Measurements from ENCODE around the gene MARCKSL1. TPM values are rescaled to one million over a fixed set of nuclear protein-coding genes. Genes with fewer than 3 reads are reported as not detected.

Gene MARCKSL1
- polyA plus RNA-seq, 1 donor (not counting 4 experiments of a cell fraction or from before 2014, with no cell fraction given): 8.5 TPM

DNA sequence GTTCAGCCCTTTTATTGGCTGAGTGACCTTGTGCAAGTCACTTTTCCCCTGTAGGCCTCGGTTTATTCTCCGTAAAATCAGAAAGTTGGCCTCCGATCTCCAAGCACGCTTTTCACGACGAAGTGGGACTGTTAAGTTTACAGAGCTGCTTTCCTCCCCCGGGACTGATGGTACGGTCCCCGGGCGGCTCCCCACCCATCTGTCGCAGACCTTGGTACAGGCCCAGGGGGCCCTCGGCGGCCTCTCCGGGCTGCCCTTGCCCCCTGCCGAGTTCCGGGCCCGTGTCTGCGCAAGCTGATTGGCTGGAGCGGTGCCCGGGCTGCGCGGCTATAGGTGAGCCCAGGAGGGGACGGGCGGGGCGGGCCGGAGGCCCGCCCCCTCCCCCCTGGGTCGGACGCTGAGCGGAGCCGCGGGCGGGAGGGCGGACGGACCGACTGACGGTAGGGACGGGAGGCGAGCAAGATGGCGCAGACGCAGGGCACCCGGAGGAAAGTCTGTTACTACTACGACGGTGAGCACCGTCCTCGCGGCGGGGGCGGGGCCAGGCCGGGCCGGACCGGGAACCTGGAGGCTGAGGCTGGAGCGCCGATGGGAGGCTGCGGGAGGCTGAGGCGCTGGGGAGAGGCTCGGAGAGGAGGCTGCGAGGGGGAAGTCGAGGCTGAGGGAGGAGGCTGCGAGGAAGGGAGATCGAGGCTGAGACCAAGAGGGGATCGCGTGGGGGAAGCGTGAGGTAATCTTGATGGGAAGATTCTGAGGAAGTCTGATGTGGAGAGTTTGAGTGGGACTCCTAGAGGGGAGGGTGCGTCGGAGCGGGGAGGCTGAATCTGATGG, 44.1 kb downstream of the MARCKSL1 start, which contains the start of gene HDAC1:
Gene HDAC1, plus strand, starts transcription at position 376 of the 831 bp plus-strand sequence. Its CDS starts 87 bp downstream, at position 463.
- no peak for FAIRE-seq
- peak within 1 kb of the TSS; percentile 94 for H3K4me2 ChIP-seq (ENCODE audit: control insufficient read depth, extremely low read depth, insufficient read depth, low read depth, low read length)

DNA sequence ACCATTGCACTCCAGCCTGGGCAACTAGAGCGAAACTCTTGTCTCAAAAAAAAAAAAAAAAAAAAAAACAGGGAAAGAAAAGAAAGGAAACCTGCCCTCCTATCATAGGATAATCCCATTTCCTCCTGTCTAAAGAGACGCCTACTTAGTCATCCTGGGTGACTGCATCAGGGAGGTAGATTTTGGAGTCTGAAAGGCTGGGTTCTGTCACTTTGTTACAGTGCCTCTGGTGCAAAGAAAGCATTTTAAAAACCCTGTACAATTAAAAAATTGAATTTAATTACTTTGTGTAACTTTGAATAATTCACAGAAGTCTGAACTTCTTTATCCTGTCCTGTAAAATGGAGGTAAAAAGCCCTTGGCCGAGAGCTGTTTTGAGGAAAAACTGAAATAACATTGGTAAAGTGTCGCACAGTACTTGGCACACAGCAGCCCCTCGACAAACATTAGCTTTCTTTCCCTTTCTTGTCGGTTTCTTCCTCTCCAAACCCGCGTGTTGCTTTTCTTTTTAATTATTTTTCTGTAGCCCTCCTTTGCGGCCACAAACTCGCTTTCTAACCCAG, 44.8 kb downstream of the MARCKSL1 start:
- Histone ChIP-seq H3K9me3 (ENCODE audit: control insufficient read depth, low read depth, low read length) (no peaks in the 10 kb centered on the region), H3K27ac (ENCODE audit: control insufficient read depth, insufficient read depth, low read length) (peak overlapping the region; percentile 93), H2AFZ (ENCODE audit: control insufficient read depth, low read length) (peak overlapping the region; percentile 96), H3K9me1 (ENCODE audit: control insufficient read depth, extremely low read depth, insufficient read depth, low read length) (no peaks in the 10 kb centered on the region), H3K9ac (ENCODE audit: control insufficient read depth, extremely low read depth, insufficient read depth, low read length) (peak overlapping the region; percentile 92), H3K4me2 (ENCODE audit: control insufficient read depth, extremely low read depth, insufficient read depth, low read depth, low read length) (peak overlapping the region; percentile 88), H3K27me3 (ENCODE audit: control insufficient read depth, extremely low read depth, insufficient read depth, low read length) (no peaks in the 10 kb centered on the region), H3K4me1 (ENCODE audit: control insufficient read depth, extremely low read depth, insufficient read depth, low read length) (peaks cover 13% of the 10 kb centered on the region), H4K20me1 (ENCODE audit: control insufficient read depth, extremely low read depth, insufficient read depth, low read length) (no peaks in the 10 kb centered on the region), H3K36me3 (ENCODE audit: control insufficient read depth in 2 of 2, extremely low read depth in 1 of 2, insufficient read depth in 2 of 2, low read length in 2 of 2) (no peaks in the 10 kb centered on the region), H3K4me3 (ENCODE audit: control insufficient read depth in 2 of 3, extremely low read depth in 1 of 3, insufficient read depth in 2 of 3, low read depth in 1 of 3, low read length in 3 of 3) (peak overlapping the region; percentile 81 to 92 (median 85)), H3K79me2 (ENCODE audit: control insufficient read depth, insufficient read depth, low read length) (peaks cover 36% of the 10 kb centered on the region)
- DNase-seq (ENCODE audit: low read depth, low spot score) (peak; percentile 35), FAIRE-seq (peak; percentile 67)
- dilution Hi-C loops (cut with MboI; ENCODE audit: extremely low pct_ligation_motif_present, low sequenced_read_pairs): no loop called here
- TF ChIP-seq, protein P1, sequence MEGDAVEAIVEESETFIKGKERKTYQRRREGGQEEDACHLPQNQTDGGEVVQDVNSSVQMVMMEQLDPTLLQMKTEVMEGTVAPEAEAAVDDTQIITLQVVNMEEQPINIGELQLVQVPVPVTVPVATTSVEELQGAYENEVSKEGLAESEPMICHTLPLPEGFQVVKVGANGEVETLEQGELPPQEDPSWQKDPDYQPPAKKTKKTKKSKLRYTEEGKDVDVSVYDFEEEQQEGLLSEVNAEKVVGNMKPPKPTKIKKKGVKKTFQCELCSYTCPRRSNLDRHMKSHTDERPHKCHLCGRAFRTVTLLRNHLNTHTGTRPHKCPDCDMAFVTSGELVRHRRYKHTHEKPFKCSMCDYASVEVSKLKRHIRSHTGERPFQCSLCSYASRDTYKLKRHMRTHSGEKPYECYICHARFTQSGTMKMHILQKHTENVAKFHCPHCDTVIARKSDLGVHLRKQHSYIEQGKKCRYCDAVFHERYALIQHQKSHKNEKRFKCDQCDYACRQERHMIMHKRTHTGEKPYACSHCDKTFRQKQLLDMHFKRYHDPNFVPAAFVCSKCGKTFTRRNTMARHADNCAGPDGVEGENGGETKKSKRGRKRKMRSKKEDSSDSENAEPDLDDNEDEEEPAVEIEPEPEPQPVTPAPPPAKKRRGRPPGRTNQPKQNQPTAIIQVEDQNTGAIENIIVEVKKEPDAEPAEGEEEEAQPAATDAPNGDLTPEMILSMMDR (optimal IDR thresholded peaks at IDR 0.05 in 1 of 3, IDR thresholded peaks at IDR 0.05 in 1 of 3, conservative IDR thresholded peaks at IDR 0.05 in 1 of 3; ENCODE audit: extremely low read depth in 1 of 3, insufficient read depth in 2 of 3, low read length in 3 of 3): no peak
- no peak for TF ChIP-seq EZH2 (IDR thresholded peaks at IDR 0.05; ENCODE audit: low read length)

More for the DNA sequence above, 44.1 kb downstream of the MARCKSL1 start, which contains the start of gene HDAC1:
- Histone ChIP-seq H3K36me3 (ENCODE audit: control insufficient read depth in 2 of 2, extremely low read depth in 1 of 2, insufficient read depth in 2 of 2, low read length in 2 of 2) (no peaks in the 10 kb centered on the region), H3K9me3 (ENCODE audit: control insufficient read depth, low read depth, low read length) (no peaks in the 10 kb centered on the region), H3K4me1 (ENCODE audit: control insufficient read depth, extremely low read depth, insufficient read depth, low read length) (peaks cover 13% of the 10 kb centered on the region), H2AFZ (ENCODE audit: control insufficient read depth, low read length) (peak within 1 kb of the TSS; percentile 96), H3K27me3 (ENCODE audit: control insufficient read depth, extremely low read depth, insufficient read depth, low read length) (no peaks in the 10 kb centered on the region), H3K4me3 (ENCODE audit: control insufficient read depth in 2 of 3, extremely low read depth in 1 of 3, insufficient read depth in 2 of 3, low read depth in 1 of 3, low read length in 3 of 3) (peak within 1 kb of the TSS; percentile 81 to 92 (median 85)), H3K9ac (ENCODE audit: control insufficient read depth, extremely low read depth, insufficient read depth, low read length) (peak within 1 kb of the TSS; percentile 92), H3K27ac (ENCODE audit: control insufficient read depth, insufficient read depth, low read length) (peak within 1 kb of the TSS; percentile 93), H3K79me2 (ENCODE audit: control insufficient read depth, insufficient read depth, low read length) (peaks cover 43% of the 10 kb centered on the region), H3K9me1 (ENCODE audit: control insufficient read depth, extremely low read depth, insufficient read depth, low read length) (no peaks in the 10 kb centered on the region), H4K20me1 (ENCODE audit: control insufficient read depth, extremely low read depth, insufficient read depth, low read length) (no peaks in the 10 kb centered on the region)
- peak; percentile 77 for DNase-seq (ENCODE audit: low read depth, low spot score)
- dilution Hi-C loops (cut with MboI; ENCODE audit: extremely low pct_ligation_motif_present, low sequenced_read_pairs): no loop called here
- no peak for TF ChIP-seq EZH2 (IDR thresholded peaks at IDR 0.05; ENCODE audit: low read length)
- TF ChIP-seq, protein P1 (optimal IDR thresholded peaks at IDR 0.05 in 1 of 3, IDR thresholded peaks at IDR 0.05 in 1 of 3, conservative IDR thresholded peaks at IDR 0.05 in 1 of 3; ENCODE audit: extremely low read depth in 1 of 3, insufficient read depth in 2 of 3, low read length in 3 of 3): no peak
